ENCODE data around the gene RERE.

The RERE gene

DNA sequence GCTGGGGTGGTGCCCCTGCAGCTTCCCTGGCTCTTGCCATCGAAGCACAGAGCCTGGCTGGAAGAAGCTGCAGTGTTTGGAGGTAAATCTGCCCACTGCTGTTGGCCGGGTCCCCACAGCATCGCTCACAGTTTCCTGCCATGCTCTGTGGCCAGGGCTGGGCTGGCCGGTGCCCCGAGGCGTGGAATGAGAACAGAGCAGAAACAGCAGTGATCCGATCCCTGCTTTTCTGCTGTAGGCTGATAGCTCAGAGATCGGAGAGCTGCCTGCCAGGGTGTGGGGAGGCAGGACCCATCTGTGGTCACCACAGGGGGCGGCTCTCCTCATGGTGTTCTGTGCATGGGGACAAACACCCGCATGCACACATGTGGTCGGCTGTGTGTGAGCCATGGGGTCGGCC is 488.0 kb downstream of the RERE start:
- DNase-seq (ENCODE audit: low spot score): no peak

DNA sequence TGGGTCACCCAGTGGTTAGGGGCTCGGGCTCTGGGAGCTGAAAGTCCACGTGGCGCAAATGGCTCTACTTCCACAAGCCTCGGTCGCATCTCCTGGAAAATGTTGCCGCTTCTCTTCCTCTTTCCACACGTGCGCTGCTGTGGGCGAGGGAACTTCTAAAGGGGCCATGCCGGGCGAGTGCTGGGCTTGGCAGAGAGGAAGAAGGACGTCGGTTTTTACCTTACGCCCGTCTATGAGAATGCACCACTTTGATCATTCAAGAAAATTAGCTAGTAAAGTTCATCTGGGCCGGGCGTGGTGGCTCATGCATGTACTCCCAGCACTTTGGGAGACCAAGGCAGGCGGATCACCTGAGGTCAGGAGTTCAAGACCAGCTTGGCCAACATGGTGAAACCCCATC is 489.2 kb downstream of the RERE start:
- DNase-seq (ENCODE audit: low spot score): no peak

DNA sequence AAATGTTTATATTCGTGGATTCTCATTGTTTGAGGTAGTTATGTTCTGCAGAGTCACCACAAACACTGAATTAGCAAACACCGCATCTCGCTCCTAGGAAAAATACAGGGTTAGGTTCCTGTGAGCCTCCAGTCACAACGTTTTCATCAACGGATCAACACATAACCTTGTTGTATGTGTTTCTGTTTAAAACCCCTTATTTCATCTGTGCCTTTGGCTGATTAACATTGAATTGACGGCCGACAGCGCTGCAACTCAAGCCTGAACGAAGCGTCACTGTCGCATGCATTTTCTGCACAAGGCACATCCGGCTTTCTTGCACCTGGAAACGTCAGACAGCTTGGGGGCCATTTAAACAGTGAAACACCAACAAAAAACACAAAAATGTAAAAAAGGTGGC is 491.2 kb downstream of the RERE start:
- no peak for DNase-seq (ENCODE audit: low spot score)

DNA sequence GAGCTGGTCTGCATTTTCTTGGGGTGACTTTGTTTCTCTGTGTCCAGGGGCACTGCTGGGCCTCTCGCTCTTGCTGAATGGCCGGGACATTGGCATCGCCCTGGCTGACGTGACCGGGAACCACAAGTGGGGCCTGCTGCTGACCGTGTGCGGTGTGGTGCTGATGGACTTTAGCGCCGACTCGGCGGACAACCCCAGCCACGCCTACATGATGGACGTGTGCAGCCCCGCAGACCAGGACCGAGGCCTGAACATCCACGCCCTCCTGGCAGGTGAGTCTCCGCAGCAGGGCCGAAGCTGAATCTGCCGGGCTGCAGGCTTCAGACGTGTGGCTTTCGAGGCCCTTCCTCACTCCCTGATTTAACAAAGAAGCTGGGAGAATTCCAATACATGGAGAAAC is 491.7 kb downstream of the RERE start:
- DNase-seq (ENCODE audit: low spot score): no peak

DNA sequence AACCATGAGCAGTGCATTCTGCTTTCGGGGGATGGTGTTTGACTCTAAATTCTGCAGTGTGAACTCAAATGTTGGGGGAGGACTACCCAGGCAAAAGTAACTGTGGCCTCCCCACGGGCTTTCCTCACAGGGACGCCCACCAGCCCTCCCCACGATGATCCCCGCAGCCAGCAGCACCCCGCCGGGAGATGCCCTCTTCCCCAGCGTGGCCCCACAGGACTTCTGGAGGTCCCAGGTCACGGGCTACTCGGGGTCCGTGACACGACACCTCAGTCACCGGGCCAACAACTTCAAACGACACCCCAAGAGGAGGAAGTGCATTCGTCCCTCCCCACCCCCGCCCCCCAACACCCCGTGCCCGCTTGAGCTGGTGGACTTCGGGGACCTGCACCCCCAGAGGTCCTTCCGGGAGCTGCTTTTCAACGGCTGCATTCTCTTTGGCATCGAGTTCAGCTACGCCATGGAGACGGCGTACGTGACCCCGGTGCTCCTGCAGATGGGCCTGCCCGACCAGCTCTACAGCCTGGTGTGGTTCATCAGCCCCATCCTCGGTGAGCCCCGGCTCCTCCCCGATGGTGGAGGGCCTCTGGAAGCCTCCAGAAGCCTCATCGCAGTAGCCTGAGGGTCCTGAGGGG is 493.1 kb downstream of the RERE start:
- DNase-seq (ENCODE audit: low spot score): no peak

DNA sequence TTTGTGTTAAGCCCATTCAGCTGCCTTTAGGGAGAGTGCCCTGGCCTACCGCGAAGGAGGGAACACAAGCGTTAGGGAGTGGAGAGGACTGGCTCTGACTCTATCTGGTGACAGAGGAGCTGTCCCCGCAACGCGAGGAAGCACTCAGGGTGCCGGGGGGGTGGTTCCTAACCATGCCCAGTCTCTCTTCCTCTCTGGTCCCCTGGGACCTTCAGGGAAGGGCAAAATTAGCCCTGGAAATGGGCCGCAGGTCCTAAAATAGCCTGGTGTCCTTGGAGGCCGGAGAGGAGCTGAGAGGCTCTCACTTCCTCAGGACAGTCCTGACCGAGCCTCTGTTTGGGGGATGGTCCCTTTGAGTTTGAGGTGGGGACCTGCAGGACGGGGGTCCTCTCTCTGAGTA is 493.7 kb downstream of the RERE start:
- DNase-seq (ENCODE audit: low spot score): no peak

DNA sequence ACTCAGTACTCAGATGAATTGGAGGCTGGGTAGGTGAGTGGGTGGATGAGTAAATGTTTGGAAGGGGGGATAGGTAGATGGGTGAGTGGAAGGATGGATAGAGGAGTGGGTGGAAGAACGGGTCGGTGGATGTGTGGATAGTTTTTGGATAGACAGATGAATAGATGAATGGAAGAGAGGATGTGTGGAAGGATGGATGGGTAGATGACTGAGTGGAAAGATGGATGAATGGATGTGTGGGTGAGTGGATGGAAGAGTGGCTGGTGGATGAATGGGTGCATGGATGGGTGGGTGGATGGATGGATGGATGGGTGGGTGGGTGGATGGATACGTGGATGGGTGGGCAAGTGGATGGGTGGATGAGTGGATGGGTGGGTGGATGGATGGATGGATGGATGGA is 495.8 kb downstream of the RERE start:
- DNase-seq (ENCODE audit: low spot score): no peak

DNA sequence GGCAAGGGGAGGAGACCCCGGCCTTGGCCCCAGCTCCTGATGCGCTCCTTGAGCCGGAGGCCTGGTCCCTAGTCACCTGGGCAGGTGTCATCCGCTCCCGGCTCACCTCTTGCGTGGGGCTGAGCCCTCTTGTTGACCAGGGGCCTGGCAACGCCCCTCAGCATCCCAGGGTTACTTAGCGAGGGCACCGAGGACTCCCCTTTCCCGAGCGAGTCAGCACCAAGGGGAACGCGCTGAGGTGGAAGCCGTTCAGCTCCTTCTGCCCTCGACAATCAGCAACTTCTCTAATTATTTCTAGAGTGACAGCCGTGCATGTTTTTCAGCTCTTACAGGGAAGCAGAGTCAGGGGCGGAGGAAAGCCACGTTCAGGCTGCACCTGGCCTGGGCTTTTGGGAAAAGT is 499.0 kb downstream of the RERE start:
- DNase-seq (ENCODE audit: low spot score): no peak

DNA sequence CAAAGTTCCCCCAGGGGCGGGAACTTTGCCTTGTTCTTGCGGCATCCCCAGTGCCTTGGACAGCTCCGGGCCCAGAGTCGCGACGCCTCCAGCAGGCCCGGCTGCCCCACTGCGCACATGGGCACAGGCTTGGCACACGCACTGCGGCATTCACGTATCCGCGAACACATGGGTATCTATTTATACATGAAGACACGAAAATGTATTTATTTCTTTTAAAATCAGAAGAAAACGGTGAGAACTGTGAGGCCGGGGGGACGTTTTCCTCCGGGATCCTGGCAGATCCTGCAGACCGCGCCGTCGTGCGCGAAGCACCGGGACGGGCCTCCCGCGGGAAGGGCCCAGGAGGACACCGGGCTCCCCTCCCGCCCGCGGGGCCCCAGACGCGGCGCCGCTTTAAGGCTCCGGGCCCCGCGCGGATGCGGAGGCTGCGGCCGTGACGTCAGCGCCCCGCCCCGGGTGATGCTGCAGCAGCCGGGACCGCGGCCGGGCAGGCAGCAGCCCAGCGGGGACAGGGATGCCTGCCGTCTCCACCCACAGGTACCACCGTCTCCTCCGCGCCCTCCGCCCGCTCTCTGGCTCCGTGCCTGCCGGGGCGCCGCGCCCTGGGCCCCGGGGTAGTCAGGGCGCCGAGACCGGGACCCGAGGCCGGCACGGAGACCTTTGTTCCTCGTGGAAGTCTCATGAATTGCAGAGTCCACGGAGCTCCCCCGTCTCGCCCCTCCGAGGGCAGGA is 499.6 kb downstream of the RERE start, which contains the start of gene SLC45A1:
Gene SLC45A1, plus strand, starts transcription at position 468 of the 735 bp plus-strand sequence. CDS start 6,216 bp downstream, outside the sequence.
- peak; percentile 54 for DNase-seq (ENCODE audit: low spot score)

DNA sequence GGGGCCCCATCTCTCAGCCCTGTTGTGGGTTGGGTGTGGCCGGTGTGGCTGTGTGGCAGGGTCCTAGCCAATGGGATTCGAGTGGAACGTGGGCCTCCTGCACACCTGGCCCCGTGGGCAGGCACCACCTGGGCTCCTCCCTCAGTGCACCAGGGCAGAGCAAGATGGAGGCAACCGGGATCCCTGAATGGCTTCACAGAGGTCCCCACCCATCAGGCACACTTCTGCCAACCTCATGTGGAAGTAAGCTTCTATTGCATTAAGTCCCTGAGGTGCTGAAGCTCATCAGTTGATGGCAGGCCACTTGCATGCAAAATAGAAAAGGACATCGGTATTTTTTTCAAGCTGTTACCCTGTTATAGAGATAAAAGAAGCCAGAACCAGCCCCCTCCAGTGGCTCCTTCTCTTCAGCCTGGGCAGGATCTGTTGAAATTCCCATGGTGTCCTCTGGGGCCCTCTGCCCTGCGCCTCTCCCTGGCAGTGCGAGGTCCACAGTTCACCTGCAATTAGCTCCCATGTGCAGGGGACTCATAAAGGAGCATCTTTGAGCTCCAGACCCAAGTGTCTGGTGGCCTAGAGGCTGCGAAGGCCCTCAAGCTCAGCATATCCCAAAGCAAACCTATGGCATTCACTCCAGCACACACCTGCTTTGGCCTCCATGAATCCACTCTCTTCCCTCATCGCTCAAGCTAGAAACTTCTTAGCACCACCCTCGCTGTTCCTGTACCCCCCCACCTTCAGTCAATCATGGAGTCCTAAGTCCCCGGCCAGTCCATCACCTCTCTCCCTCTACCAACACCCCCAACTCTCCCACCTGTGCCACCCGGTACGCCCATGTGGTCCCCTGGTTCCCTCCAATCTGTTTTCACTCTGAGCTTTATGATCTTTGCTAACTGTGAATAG is 501.6 kb downstream of the RERE start:
- DNase-seq (ENCODE audit: low spot score): no peak

DNA sequence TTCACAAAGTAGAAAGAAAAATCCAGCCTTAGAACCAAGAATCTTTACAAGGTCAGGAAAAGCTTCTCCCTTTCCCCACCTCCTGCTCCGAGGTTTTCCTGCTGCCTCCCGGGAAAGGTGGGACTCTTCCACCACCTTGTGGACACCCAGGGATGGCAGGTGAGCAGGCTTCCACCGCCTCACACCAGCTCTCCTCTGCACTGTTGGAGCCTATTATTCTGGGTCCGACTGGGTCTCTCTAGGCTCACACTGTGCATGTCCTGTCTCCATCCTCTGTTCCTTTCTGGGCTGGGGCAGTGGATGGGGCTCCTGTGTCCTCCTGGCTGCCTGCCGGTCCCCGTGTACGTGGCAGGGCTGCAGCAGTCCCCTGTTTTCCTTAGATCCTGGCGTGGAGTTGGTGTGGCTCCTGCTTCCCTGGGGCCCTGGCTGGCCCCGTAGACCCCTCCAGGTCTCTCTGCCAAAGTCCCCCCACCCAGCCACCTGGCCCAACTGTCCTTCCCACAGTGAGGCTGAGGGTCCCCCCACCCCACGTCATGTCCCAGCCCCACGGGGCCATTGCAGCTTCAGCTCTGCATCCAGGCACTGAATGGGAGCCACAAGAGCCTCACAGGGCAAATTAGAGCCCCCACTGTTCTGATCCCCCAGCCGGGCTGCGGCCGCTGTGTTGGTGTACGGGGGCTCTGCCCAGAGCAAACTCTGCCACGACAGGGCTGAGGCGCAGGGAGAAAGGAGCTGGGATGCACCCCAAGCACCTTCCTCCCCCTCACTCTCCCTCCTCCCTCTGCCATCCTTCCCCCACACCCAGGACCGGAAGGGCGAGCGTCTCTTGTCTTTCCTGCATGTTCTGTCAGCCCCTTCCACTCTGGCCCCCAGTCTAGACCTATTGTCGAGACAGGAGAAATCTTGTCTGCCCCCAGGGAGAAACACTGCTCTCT is 502.8 kb downstream of the RERE start:
- DNase-seq (ENCODE audit: low spot score): peak; percentile 61

DNA sequence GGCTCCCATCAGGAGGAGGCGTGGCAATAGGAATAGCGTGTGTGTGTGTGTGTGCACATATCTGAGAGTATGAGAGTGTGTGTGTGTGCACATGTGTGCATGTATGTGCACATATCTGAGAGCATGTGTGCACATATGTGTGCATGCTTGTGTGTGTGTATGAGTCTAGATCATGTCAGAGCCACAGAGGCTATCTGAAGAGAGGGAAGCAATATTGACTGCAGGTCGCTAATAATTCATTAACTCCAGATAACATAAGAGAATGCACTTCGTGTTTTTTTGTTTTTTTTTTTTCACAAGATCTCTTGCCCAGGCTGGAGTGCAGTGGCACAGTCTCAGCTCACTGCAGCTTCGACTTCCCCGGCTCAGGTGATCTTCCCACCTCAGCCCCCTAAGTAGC is 504.2 kb downstream of the RERE start:
- DNase-seq (ENCODE audit: low spot score): no peak

DNA sequence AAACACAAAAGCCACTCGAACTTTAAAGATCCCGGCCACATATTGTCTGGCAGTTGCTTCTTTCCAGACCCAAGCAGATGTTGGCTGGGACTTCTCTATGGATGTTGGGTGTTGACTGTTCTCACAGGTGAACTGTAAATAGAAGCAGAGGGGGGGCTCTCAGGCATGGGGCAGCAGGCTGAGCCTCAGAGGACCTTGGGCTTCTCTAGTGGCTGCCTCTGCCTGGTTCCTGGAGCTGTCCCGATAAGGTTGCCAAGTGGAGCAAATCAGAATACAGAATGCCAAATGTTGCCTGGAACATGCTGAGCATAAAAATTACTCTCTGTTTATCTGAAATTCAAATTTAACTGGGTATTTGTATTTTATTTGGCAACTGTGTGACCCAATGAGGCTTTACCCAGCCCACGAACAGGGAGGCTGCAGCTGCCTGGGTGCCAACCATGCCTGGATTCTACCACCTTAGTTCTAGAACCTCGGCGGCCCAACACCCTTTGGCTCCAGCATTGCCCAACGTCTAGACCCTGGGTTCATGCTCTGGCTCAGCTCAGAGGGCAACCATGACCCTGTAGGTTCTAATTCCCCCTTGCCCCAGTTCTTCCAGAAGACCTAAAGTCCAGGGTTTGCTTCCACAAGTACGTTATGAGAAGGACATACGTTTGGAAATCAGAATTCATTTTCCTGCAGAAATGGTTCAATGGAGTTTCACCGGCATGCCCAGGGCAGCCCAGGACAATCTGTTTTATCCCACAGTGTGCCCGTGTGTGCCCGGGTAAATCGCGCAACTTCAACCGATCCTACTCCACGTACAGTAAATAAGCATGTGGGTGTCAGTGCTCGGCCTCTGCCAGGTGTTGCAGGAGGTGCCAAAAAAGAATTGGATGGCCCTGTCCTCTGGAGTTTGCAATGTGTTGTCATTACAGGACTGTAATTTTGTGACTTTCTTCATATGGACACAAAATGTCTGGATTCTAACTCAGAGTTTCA is 504.9 kb downstream of the RERE start:
- DNase-seq (ENCODE audit: low spot score): no peak

DNA sequence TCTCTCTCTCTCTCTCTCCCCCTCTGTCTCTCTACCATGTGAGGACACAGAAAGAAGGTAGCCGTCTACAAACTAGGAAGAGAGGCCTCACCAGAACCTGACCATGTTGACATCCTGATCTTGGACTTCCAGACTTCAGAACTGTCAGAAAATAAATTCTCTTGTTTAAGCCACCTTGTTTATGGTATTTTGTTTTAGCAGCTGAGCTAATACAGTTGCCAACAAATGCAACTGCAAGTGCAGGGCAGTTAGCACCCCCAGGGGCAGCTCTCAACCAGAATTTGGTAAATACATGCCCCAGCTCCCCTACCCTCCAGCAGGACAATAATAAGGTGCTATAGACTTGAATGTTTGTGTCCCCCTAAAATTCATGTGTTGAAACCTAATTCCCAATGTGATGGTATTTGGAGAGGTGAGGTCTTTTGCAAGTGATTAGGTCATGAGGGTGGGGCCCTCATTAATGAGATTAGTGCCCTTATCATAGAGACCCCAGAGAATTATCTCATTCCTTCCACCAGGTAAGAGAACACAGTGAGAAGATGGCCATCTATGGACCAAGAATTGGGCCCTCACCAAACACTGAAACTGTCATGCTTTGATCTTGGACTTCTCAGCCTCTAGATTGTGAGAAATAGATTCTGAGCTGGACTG is 506.2 kb downstream of the RERE start:
- DNase-seq (ENCODE audit: low spot score): no peak

DNA sequence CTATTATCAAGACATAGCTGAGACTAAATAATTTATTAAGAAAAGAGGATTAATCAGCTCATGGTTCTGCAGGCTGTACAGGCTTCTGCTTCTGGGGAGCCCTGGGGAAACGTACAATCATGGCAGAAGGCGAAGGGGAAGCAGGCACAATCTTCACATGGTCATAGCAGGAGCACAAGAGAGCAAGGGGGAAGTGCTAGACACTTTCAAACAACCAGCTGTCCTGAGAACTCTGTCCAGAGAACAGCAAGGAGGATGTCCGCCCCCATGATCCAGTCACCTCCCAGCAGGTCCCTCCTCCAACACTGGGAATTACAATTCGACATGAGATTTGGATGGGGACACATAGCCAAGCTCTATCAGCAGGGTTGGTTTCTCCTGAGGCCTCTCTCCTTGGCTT is 509.8 kb downstream of the RERE start:
- no peak for DNase-seq (ENCODE audit: low spot score)

DNA sequence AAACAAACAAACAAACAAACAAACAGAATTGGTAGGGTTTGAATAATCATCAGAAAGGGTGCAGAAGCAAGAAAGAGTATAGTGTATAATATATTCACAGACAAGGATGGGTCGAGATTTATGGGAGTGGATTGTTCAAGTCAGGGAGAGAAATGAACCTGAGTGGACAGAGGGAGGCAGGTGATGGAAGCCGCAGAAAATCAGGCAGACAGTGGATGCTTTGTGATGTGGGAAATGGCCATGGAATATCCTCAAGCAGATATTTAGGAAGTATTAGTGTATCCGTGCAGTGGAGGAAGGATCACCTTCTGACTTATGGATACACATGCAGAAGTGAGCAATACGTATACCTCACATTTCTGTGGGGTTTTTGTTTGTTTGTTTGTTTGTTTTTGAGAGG is 513.6 kb downstream of the RERE start:
- DNase-seq (ENCODE audit: low spot score): no peak

DNA sequence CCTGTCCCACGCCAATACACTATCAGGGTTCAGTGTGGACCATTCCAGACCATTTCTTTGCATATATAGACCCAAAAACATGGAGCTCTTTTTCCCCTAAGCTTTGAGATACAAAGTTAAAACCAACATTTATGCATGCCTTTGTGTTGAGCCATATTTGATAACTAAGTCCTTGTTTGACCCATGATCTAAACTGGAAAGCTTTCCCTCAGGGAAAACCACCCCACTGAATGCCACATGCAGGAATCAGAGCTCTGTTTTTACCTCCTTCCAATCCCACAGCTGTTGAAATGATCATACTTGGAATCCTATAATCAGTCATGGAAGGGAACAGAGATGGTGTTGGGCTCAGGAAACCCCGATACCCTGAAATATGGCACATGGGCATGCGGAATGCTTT is 514.3 kb downstream of the RERE start:
- DNase-seq (ENCODE audit: low spot score): no peak

Data from RKO (cell line).